Erythroblast (primary cell): ENCODE results near the gene MYCBPAP.

Experiments used
- GATA1 ChIP-seq: IDR thresholded peaks from 2 replicates; pipeline ENCODE4 v1.6.1; 2011; ENCODE audit warnings: low read depth, mild to moderate bottlenecking, control low read depth, low read length, moderate library complexity
- POLR2A ChIP-seq: IDR thresholded peaks from 2 replicates; pipeline ENCODE4 v1.6.1; 2011; ENCODE audit warnings: mild to moderate bottlenecking, low read length

GRCh38 chr17:50532452-50533024 is 24.3 kb downstream of the MYCBPAP start, which contains the start of gene EPN3:
- TF ChIP-seq POLR2A (no peak), GATA1 (no peak)
